ENCODE measurements around the gene NTHL1.
"Not testable (repeated sequence)": the region's sequence is repeated elsewhere in the genome, so short reads cannot be mapped to it uniquely, and the experiment has no call there.

Gene NTHL1

DNA sequence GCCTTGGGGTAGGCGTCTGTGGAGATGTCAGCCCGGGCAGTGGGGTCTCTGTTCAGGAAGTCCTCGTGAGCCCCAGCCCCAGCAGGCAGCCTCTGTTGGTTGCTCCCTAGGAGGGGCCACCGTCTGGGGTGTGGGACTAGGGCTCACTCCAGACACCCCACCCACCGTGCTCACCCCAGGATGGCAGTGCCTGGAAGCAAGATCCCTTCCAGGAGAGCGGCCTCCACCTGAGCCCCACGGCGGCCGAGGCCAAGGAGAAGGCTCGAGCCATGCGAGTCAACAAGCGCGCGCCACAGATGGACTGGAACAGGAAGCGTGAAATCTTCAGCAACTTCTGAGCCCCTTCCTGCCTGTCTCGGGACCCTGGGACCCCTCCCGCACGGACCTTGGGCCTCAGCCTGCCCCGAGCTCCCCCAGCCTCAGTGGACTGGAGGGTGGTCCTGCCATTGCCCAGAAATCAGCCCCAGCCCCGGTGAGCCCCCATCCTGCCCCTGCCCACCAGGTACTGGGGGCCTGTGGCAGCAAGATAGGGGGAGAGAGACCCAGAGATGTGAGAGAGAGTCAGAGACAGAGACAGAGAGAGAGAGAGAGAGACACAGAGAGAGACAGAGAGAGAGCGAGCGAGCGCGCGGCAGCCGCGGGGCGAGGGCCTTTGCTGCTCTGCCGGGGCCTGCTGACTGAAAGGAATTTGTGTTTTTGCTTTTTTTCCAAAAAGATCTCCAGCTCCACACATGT lies 9.8 kb downstream of the NTHL1 start:
- intact Hi-C loops (cut with micrococcal nuclease) = no loop called here
- no peak overlapping the region for H3K27ac Mint-ChIP-seq
- peaks cover 26% of the 10 kb centered on the region for H3K27me3 Mint-ChIP-seq
- peaks cover 28% of the 10 kb centered on the region for H3K4me1 Mint-ChIP-seq (ENCODE audit: low read depth)
- no peaks in the 10 kb centered on the region for H3K9me3 Mint-ChIP-seq
- no peak overlapping the region for H3K4me3 Mint-ChIP-seq
- H3K36me3 Mint-ChIP-seq (ENCODE audit: low read depth) = no peaks in the 10 kb centered on the region

DNA sequence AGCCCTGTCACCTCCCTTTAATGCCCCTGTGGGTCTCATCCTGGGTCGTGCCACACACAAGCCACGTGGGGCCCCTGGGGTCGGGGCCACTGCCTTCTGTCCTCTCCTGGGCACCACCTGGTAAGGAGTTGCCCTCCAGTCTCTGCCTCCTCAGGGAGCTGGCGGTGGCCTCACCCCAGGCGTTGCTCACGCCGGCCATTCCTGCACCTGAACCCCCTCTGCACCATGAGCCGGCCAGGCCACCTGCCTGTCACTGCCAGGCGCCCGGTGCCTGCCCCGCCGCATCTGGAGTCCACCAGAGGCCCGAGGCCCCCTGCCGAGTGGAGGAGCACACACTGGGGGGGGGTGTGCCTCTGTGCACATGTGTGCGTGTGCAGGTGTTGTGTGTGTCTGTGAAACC lies 10.5 kb downstream of the NTHL1 start:
- intact Hi-C loops (cut with micrococcal nuclease) = no loop called here
- Mint-ChIP-seq H3K4me1 (ENCODE audit: low read depth) (peaks cover 34% of the 10 kb centered on the region), H3K4me3 (no peak overlapping the region), H3K27me3 (peaks cover 33% of the 10 kb centered on the region), H3K36me3 (ENCODE audit: low read depth) (no peaks in the 10 kb centered on the region), H3K9me3 (no peaks in the 10 kb centered on the region), H3K27ac (no peak overlapping the region)

DNA sequence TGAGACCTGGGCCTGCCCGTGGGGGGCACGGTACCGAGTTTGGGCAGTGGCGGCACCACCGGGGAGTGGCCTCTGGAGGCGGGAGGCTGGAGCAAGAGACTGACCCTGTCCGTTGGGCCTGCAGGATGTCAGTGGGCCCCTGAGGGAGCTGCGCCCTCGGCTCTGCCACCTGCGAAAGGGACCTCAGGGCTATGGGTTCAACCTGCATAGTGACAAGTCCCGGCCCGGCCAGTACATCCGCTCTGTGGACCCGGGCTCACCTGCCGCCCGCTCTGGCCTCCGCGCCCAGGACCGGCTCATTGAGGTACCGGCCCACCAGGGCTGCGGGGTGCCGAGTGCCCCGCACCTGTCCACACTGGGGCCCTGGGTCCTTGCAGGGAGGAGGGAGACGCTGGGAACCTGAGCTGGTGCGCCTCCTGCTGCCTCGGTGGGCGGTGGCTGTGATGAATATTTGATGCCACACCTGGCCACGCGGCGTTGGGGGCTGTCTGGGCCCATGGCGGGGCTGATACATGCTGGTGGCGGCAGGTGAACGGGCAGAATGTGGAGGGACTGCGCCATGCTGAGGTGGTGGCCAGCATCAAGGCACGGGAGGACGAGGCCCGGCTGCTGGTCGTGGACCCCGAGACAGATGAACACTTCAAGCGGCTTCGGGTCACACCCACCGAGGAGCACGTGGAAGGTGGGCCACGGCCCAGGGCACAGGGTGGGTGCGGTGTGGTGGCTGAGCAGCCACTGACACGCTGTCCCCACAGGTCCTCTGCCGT lies 11.3 kb downstream of the NTHL1 start:
- no peak overlapping the region for H3K27ac Mint-ChIP-seq
- intact Hi-C loops (cut with micrococcal nuclease) = no loop called here
- H3K9me3 Mint-ChIP-seq = no peaks in the 10 kb centered on the region
- H3K4me3 Mint-ChIP-seq = no peak overlapping the region
- peaks cover 38% of the 10 kb centered on the region for H3K27me3 Mint-ChIP-seq
- H3K36me3 Mint-ChIP-seq (ENCODE audit: low read depth) = no peaks in the 10 kb centered on the region
- H3K4me1 Mint-ChIP-seq (ENCODE audit: low read depth) = peaks cover 34% of the 10 kb centered on the region

DNA sequence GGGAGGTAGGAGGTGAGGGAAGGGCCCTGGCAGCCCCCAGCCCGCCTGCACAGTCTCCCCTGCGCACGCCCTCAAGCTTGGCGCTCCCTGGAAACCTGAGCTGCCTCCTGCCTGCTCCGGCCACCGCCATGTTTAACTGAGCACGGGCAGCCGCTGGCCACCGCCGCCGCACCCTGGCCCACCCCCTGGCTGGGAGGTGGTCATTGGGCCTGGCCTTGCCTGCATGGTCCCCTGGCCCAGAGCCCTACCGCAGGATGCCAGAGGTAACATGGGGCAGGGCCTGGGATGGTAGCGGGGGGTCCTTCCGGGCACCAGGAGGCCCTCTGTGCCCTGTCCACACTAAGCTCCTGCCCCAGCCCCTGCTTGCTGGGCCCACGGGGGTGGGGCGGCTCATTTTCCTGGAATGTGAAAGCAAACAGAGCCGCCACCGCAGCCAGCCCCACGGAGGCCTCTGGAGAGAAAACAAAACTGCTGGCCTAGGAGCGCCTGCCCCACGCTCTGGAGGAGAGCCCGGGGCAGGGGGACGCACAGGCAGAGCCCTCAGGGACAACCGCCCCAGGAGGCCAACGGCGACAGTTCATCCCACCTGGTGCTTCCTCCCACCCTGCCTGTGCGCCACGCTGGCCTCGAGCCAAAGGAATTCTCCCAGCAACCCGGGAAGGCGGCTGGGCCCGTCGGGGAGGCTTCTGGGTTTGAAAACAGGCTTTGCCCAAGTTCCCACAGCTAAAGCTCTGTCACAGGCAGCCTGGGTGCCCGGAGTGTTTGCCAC lies 12.0 kb downstream of the NTHL1 start:
- no peak overlapping the region for H3K27ac Mint-ChIP-seq
- no peak overlapping the region for H3K4me3 Mint-ChIP-seq
- no peaks in the 10 kb centered on the region for H3K9me3 Mint-ChIP-seq
- no peaks in the 10 kb centered on the region for H3K36me3 Mint-ChIP-seq (ENCODE audit: low read depth)
- peaks cover 43% of the 10 kb centered on the region for H3K27me3 Mint-ChIP-seq
- intact Hi-C loops (cut with micrococcal nuclease) = no loop called here
- peaks cover 34% of the 10 kb centered on the region for H3K4me1 Mint-ChIP-seq (ENCODE audit: low read depth)

DNA sequence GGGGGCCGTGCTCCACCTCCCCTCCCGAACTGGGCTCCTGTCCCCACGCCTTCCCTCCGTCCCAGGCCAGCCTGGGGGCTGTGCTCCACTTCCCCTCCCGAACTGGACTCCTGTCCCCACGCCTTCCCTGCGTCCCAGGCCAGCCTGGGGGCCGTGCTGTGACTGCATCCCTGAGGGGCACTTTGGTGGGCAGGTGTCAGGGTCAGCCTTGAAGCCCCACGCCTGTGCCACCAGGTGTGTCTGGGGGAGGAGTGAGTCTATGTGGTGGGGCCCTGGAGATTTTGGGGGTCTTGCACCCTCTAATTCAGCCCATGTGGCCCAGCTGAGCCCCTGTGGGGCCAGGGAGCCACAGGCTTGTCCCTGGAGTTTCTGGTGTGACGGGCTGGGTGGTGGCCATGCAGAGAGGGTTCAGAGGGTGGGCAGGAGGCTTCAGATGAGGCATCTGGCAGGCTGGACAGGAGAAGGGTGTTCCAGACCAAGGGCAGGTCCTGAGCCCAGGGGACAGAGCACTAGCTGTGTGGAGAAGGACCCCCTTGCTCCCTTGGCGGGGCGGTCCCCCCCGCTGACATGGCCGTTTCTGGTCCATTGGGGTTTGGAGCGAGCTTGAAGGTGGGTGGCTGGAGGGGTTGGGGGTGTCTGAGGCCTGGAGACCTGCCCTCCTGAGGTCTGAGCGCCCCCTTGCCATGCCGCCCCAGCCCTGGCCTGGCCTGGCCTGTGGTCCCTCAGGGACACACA lies 12.8 kb downstream of the NTHL1 start:
- H3K36me3 Mint-ChIP-seq (ENCODE audit: low read depth) = no peaks in the 10 kb centered on the region
- intact Hi-C loops (cut with micrococcal nuclease) = no loop called here
- H3K27me3 Mint-ChIP-seq = peaks cover 45% of the 10 kb centered on the region
- H3K9me3 Mint-ChIP-seq = no peaks in the 10 kb centered on the region
- H3K27ac Mint-ChIP-seq = no peak overlapping the region
- no peak overlapping the region for H3K4me3 Mint-ChIP-seq
- H3K4me1 Mint-ChIP-seq (ENCODE audit: low read depth) = peaks cover 34% of the 10 kb centered on the region

DNA sequence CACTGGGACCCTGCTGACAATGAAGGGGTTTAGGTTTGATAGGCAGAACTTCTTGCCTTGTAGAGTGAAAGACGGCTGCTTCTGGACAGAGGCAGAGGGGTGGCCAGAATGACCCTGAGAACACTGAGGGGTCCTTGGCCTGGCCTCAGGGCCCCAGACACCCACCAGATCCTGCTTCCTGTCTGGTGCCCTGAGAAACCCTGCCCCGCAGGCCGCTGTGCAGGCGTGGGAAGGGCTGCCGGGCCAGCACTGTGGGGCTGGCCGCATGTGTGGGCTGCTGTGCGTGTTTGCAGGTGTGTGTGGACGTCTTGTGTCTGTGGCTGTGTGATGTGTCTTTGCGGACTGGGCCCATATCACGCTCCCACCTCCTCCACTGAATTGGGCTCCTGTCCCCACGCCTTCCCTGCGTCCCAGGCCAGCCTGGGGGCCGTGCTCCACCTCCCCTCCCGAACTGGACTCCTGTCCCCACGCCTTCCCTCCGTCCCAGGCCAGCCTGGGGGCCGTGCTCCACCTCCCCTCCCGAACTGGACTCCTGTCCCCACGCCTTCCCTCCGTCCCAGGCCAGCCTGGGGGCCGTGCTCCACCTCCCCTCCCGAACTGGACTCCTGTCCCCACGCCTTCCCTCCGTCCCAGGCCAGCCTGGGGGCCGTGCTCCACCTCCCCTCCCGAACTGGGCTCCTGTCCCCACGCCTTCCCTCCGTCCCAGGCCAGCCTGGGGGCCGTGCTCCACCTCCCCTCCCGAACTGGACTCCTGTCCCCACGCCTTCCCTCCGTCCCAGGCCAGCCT lies 13.5 kb downstream of the NTHL1 start:
- not testable (repeated sequence) for H3K36me3 Mint-ChIP-seq (ENCODE audit: low read depth)

DNA sequence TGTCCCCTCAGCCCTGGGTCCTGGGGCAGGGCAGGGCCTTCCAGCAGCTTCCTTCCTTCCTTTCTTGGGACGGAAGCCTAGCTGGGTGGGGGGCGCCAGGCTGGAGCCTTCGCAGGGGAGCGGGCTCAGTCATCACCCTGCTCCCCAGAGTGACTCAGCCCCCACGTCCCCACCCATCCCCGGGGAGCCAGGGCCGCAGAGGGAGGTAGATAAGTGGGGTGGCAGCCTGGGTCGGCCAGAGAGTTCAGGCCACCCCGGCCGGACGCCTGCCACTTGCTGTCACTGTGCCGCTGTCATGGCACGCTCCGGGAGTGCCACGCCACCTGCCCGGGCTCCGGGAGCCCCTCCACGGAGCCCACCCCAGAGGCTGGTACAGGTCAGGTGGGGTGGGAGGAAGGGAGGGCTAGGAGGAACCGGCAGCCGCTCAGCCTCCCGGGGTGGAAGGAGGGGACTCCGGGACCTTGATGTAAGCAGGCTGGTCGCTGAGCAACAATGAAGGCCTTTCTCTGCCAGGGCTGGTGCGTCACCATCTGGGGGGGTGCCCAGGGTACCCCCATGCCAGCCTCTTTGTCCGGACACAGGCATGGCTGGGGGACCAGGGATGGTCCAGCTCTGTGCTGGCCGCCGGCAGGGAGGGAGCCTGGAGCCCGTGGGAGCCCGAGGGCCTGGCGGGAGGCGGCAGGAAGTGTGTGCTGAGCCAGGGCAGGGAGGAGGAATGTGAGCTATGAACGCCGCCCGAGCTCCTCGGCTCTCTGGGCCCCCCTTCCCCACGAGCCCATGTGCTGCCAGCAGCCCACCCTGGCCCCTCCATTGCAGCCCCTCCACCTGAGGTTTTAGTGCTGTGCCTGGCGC lies 14.4 kb downstream of the NTHL1 start:
- peaks cover 26% of the 10 kb centered on the region for H3K4me1 Mint-ChIP-seq (ENCODE audit: low read depth)
- peak overlapping the region; percentile 58 for H3K4me3 Mint-ChIP-seq
- intact Hi-C loops (cut with micrococcal nuclease) = no loop called here
- H3K27ac Mint-ChIP-seq = peak overlapping the region; percentile 63
- no peaks in the 10 kb centered on the region for H3K9me3 Mint-ChIP-seq
- H3K27me3 Mint-ChIP-seq = peaks cover 59% of the 10 kb centered on the region
- no peaks in the 10 kb centered on the region for H3K36me3 Mint-ChIP-seq (ENCODE audit: low read depth)

More for the DNA sequence above, 13.5 kb downstream of the NTHL1 start:
- H3K9me3 Mint-ChIP-seq; intact Hi-C loops (cut with micrococcal nuclease): not testable (repeated sequence)
- H3K27me3 Mint-ChIP-seq = peaks cover 51% of the 10 kb centered on the region
- peak overlapping the region; percentile 63 for H3K27ac Mint-ChIP-seq
- peak overlapping the region; percentile 58 for H3K4me3 Mint-ChIP-seq
- H3K4me1 Mint-ChIP-seq (ENCODE audit: low read depth) = peaks cover 28% of the 10 kb centered on the region

DNA sequence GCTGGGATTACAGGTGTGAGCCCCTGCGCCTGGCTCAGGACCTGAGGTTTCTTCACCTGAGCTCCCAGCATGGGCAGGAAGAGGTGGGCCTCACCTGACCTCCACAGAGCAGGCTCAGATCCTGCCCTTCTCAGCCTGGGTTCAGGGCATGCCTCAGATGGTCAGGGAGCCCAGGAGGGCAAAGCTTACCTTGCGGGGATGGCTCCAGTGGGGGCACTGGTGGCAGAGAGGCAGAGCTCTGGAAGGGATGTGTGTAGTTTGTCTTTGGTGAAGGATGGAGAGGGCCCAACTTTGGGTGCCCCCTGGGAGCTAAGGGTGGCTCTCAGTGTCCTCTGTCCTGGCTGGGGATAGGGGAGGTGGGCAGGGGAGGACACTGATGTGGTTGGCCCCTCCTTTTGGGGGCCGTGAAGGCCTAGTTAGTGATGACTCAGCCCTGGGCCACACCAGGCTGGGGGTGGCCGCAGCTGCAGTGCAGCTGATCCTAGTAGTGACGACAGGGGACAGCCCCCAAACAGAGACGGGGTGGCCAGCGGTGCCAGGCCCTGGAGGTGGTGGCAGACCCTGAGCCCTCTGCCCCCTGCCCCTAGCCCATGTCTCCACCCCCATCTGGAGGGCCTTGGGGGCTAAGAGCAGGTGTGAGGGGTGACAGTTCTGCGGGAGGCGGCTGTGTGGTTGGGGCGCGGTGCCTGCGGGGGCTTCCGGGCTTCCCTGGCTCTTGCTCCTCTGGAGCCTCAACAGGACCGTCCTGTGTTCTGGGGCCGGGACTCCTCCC lies 15.2 kb downstream of the NTHL1 start:
- Mint-ChIP-seq H3K9me3 (no peaks in the 10 kb centered on the region), H3K36me3 (ENCODE audit: low read depth) (no peaks in the 10 kb centered on the region), H3K4me1 (ENCODE audit: low read depth) (peaks cover 22% of the 10 kb centered on the region), H3K27me3 (peaks cover 61% of the 10 kb centered on the region), H3K4me3 (no peak overlapping the region), H3K27ac (peak overlapping the region; percentile 63)
- intact Hi-C loops (cut with micrococcal nuclease) = no loop called here

DNA sequence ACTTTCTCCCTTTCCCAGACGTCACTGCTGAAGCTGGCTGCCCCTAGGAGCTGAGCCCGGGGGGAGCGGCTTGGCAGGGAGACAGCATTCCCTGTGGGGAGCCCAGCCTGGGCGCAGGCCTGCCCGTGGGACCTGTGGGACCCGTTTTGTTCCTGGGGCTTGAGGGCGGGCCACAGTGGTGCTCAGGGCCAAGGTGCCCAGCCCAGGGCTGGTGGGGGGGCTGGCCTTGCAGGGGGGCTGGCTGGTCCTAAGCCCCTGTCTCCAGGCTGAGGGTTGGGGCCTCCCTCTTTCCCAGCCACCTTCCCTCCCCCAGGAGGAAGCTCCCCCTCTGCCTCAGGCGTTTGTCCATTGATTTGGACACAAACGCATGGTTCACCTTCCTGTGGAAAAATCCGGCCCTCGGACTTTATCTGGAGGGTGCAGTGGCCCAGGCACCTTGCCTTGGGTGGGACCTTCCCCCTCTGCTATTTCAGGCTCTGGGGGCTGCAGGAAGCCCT lies 16.5 kb downstream of the NTHL1 start:
- no peaks in the 10 kb centered on the region for H3K9me3 Mint-ChIP-seq
- no peak overlapping the region for H3K4me3 Mint-ChIP-seq
- no peak overlapping the region for H3K27ac Mint-ChIP-seq
- peaks cover 65% of the 10 kb centered on the region for H3K27me3 Mint-ChIP-seq
- H3K36me3 Mint-ChIP-seq (ENCODE audit: low read depth) = no peaks in the 10 kb centered on the region
- intact Hi-C loops (cut with micrococcal nuclease) = no loop called here
- peaks cover 25% of the 10 kb centered on the region for H3K4me1 Mint-ChIP-seq (ENCODE audit: low read depth)

DNA sequence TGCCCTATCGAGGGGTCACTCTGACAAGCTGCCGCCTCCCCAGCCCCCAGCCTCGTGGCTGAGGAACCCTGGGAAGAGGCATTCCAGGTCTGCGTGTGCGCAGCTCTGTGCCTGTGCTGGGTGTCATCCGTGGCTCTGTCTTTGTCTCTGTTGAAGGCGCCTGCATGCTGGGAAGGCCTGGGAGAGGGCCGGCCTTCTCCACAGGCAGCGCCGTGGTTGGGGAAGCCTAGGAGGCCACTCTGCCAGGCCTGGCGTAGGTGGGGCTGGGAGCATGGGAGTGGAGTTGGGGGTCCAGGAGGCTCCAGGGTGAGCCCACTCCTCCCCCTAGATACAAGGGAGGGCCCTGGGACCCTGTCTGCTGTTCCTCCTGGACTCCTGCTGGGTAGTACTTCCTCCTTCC lies 17.6 kb downstream of the NTHL1 start:
- no peak overlapping the region for H3K4me3 Mint-ChIP-seq
- no peaks in the 10 kb centered on the region for H3K36me3 Mint-ChIP-seq (ENCODE audit: low read depth)
- intact Hi-C loops (cut with micrococcal nuclease) = no loop called here
- H3K27ac Mint-ChIP-seq = no peak overlapping the region
- H3K9me3 Mint-ChIP-seq = no peaks in the 10 kb centered on the region
- peaks cover 31% of the 10 kb centered on the region for H3K4me1 Mint-ChIP-seq (ENCODE audit: low read depth)
- H3K27me3 Mint-ChIP-seq = peaks cover 75% of the 10 kb centered on the region

DNA sequence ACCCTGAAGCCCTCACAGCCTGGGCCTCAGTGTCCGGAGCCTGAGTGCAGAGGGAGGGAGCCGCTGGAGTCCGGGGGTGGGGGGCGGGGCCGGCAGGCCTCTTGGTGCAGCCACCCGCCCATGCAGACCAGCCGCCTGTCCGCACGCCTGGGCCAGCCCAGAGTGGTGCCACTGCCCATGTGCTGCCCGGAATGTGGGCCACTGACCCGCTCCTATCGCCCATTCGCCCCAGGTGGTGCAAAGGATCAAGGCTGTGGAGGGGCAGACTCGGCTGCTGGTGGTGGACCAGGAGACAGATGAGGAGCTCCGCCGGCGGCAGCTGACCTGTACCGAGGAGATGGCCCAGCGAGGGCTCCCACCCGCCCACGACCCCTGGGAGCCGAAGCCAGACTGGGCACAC lies 18.3 kb downstream of the NTHL1 start:
- H3K4me1 Mint-ChIP-seq (ENCODE audit: low read depth) = peaks cover 33% of the 10 kb centered on the region
- H3K27ac Mint-ChIP-seq = no peak overlapping the region
- peaks cover 76% of the 10 kb centered on the region for H3K27me3 Mint-ChIP-seq
- intact Hi-C loops (cut with micrococcal nuclease) = no loop called here
- no peak overlapping the region for H3K4me3 Mint-ChIP-seq
- no peaks in the 10 kb centered on the region for H3K9me3 Mint-ChIP-seq
- H3K36me3 Mint-ChIP-seq (ENCODE audit: low read depth) = no peaks in the 10 kb centered on the region
